H1 (cell line): ENCODE measurements around the gene TRAF3. TPM values are rescaled to one million over a fixed set of nuclear protein-coding genes. Genes with fewer than 3 reads are reported as not detected.

ENCODE experiments used
- ATF3 ChIP-seq: IDR thresholded peaks from 2 replicates; pipeline ENCODE4 v1.6.1; 2011; ENCODE audit warnings: low read depth, mild to moderate bottlenecking, low read length; ENCODE audit not compliant: insufficient read depth
- CTCF ChIP-seq, 3 experiments: IDR thresholded peaks; 1 replicate in 2 of 3; 2 replicates in 1 of 3; pipeline versions ENCODE4 v1.5.1 to v1.6.1; 2011; ENCODE audit warnings: low read length in 3 of 3, mild to moderate bottlenecking in 3 of 3, inconsistent platforms in 2 of 3, low read depth in 1 of 3, moderate library complexity in 1 of 3; ENCODE audit not compliant: insufficient read depth in 1 of 3; ENCODE audit errors: control extremely low read depth in 1 of 3
- SIRT6 ChIP-seq: IDR thresholded peaks from one replicate; pipeline ENCODE4 v1.7.1; 2012; ENCODE audit warnings: low read length, inconsistent platforms
- polyA plus RNA-seq, 7 experiments: library from polyadenylated mRNA; depleted of rRNA in 3 of 7; stranded (reverse) in 5 of 7; unstranded in 2 of 7; fragments of >200 nt in 5 of 7; fragments of 200-250 nt in 2 of 7; gene quantifications; 1 replicate in 5 of 7; 2 replicates in 1 of 7; 4 replicates in 1 of 7; pipeline versions ENCODE4 v1.2.1 to v1.2.3, GENCODE V29; 2011 to 2013; ENCODE audit warnings: missing spikeins in 2 of 7, mixed read lengths in 2 of 7
- total RNA-seq: library from RNA; stranded (reverse); fragmentation: NEBNext Ultra II Directional; extraction: Animal tissue kit (Norgen Biotek cat#: 25700); gene quantifications from 2 replicates; pipeline ENCODE4 v1.2.1, GENCODE V29; 2021

The TRAF3 gene
- total and polyA plus RNA-seq, 2 of the 8 experiments (the other 6 are each of a cell fraction or from before 2014, with no cell fraction given): 5.8 to 12.1 TPM

- no peak for TF ChIP-seq CTCF (IDR thresholded peaks at IDR 0.05; ENCODE audit: control extremely low read depth in 1 of 3, insufficient read depth in 1 of 3, low read depth in 1 of 3, low read length in 3 of 3)
- no peak for TF ChIP-seq SIRT6
- TF ChIP-seq ATF3: no peak
Observed at GRCh38 chr14:102870246-102870645, 93.0 kb downstream of the TRAF3 start (continued).
